GM21423 (cell line): ENCODE measurements around the gene BASP1.
"Not testable (repeated sequence)": the region's sequence is repeated elsewhere in the genome, so short reads cannot be mapped to it uniquely, and the experiment has no call there.

Source experiments
- ATAC-seq: cut with Tn5 transposase; IDR thresholded peaks from one replicate; pipeline ENCODE4 v1.9.1; 2021; ENCODE audit warnings: mild to moderate bottlenecking, moderate library complexity; ENCODE audit not compliant: unreplicated experiment

Gene BASP1

GRCh38 chr5:17249029-17249634 is 31.7 kb downstream of the BASP1 start:
- no peak for ATAC-seq

DNA sequence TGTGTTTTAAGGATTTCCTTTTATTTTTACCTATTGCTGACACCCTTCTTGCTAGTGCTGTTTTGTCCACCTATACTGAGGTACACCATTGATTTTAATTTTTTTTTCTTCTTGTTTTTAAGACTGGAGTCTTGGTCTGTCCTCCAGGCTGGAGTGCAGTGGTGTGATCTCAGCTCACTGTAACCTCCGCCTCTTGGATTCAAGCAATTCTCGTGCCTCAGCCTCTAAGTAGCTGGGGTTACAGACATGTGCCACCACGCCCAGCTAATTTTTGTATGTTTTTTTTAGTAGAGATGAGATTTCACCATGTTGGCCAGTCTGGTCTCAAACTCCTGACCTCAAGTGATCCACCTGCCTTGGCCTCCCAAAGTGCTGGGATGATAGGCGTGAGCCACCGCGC is 32.4 kb downstream of the BASP1 start:
- not testable (repeated sequence) for ATAC-seq

- no peak for ATAC-seq
Observed at GRCh38 chr5:17252543-17252942, 35.1 kb downstream of the BASP1 start.

- ATAC-seq = peak; percentile 54
Observed at GRCh38 chr5:17255471-17256021, 38.1 kb downstream of the BASP1 start.

DNA sequence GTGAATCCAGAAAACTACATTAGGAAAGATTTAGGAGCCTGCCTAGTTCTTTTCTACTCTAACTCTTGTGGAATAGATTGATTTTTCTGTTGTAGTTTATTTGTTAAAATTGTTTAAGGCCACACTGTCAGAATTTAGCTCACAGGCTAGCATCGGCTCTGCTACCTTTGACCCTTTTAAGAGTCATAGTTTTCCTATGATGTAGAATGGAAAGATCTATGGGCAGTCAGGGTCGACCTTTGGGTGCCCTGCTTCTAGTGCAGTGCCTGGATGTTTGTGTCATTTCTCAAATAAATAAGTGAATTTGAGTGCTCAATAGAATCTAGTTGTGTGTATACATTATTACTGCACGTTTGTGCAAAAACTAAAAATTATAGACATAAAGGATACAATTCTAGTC is 38.7 kb downstream of the BASP1 start:
- no peak for ATAC-seq

- ATAC-seq = no peak
Observed at GRCh38 chr5:17256839-17257238, 39.4 kb downstream of the BASP1 start.

- peak; percentile 78 for ATAC-seq
Observed at GRCh38 chr5:17257705-17258273, 40.4 kb downstream of the BASP1 start.

- no peak for ATAC-seq
Observed at GRCh38 chr5:17258431-17258830, 41.0 kb downstream of the BASP1 start.

DNA sequence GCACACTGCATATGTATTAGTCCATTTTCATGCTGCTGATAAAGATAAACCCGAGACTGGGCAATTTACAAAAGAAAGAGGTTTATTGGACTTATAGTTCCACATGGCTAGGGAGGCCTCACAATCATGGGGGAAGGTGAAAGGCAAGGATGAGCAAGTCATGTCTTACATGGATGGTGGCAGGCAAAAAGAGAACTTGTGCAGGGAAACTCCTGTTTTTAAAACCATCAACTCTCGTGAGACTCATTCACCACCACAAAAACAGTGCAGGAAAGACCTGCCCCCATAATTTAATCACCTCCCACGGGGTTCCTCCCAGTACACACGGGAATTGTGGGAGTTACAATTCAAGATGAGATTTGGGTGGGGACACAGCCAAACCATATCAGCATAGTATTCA is 41.6 kb downstream of the BASP1 start:
- ATAC-seq = not testable (repeated sequence)

DNA sequence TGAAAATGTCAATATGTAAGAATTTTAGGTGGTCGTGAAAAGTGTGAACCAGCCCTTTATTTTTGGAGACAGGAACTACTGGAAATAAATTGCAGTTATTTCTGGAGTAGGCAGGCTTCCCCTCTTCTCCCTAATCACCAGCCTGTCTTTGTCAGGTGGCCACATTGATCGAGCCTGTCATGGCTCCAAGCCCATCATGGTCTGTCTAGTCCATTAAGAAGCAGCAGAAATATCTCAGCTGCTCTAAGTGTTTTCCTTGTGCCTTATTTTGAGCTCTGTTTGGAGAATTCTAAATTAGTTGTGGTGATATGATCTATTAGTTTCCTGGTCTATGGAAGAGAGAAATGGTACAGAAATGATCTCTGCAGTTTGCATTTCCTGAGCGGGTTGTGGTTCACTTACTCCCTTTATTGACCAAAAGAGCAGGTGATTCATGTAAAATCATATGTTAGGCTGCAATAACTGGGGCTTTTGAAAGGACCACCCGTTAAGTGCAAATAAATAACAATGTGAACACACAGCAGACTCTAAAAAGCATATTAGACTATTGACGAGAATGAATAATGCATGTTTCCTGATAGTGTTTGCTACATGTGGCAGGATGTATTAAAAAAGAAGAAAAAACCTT is 42.3 kb downstream of the BASP1 start:
- no peak for ATAC-seq

DNA sequence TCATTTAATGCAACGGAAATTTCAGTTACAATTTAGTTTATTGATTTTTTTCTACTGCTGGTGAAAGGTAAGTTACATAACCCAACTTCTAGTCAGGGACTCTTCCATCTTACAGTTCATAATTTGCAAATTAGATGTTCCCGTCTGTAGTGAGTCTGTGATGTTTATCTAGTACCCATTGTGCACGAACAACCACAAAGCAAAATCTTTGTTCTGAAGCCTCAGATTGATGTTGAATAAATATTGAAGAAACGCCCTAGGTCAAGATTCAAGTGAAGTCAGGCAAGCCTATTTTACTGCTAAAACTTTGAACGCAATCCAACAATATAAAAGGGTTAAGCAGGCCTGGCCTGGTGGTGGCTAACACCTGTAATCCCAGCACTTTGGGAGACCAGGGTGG is 43.1 kb downstream of the BASP1 start:
- ATAC-seq = no peak

DNA sequence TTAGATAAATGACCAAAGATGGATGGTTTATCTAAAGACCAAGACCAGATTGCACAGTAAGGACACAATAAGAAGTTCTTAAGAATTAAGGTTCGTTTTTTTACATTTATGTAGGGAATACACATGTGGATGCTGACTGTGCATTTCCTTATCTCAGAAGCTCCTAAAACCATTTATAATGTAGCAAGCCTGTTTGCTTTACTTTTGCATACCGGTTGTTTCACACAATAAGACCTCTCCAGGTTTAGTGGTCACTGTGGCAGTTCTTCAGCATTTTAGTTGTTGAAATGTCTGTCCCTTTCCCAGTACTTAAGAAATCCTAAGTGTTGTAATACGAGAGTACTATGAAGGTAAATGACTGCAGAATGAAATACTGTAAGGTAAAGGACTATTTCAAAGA is 43.6 kb downstream of the BASP1 start:
- ATAC-seq = no peak

DNA sequence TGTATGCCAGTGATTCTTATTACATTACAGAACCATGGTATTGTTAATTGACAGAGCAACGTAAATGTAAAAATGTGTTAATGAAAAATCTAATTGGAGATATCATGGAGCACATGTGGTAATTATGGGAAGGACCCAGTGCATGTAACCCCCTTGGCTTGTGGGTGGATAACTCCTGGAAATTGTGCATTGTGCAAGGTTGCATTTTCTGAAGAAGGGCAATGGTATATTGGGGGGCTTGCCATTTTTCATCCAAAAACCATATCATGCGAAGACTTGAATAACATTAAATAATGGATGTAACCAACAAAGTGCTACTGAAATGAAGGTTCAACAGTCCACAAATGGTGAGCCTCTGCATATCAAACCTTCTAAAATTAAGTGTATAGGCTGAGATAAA is 47.6 kb downstream of the BASP1 start:
- no peak for ATAC-seq

GRCh38 chr5:17267106-17267505 is 49.7 kb downstream of the BASP1 start:
- peak; percentile 46 for ATAC-seq

GRCh38 chr5:17269201-17269600 is 51.8 kb downstream of the BASP1 start:
- ATAC-seq = peak; percentile 73

- no peak for ATAC-seq
Observed at GRCh38 chr5:17272111-17272510, 54.7 kb downstream of the BASP1 start.

- no peak for ATAC-seq
Observed at GRCh38 chr5:17275289-17276158, 58.1 kb downstream of the BASP1 start.

- peak; percentile 54 for ATAC-seq
Observed at GRCh38 chr5:17276445-17276844, 59.0 kb downstream of the BASP1 start.

- ATAC-seq = peak; percentile 43
Observed at GRCh38 chr5:17277907-17278306, 60.5 kb downstream of the BASP1 start.

DNA sequence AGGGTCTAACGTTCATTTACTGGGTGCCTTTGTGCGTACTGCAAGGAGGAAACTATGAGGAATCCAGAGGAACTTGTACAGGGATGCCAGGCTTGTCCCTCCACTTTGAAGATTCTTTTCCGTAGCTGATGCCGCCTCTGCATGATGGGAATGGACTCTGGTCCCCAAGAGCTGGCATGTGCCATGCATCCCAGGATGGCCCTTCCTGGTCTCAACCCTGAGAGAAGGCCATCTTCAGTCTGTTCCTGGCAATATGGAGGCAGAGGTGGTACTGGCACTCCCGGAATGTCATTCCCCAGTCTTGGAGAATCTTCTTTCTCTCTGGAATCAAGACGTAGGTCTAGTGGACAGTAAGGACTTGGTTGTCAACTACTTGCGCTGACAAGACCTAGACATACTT is 61.5 kb downstream of the BASP1 start:
- ATAC-seq = no peak

DNA sequence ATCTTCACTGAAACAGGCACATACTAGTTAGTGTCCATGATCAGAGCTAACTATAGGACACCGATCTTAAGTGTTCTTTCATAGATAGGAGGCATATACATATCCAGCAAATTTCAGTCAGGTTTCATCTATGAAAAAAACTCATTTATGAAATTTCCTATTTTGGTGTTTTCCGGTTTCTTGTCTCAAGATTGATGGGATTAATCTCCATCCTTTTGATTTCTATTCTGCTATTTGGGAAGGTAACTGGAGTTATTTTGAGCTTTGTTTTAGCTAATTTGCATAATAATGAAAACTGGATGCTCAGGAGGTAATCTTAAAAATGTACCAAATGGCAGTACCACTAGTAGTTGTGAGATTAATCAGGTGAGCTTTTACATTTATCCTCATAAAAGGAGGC is 62.1 kb downstream of the BASP1 start:
- no peak for ATAC-seq
